GM12874 (cell line): ENCODE measurements around the gene GALNS.

Experiments
- TF ChIP-seq, protein P1 (sequence below): IDR thresholded peaks from 2 replicates; pipeline ENCODE4 v1.5.1; 2011; ENCODE audit warnings: low read depth, mild to moderate bottlenecking, control low read depth, low read length, moderate library complexity; ENCODE audit not compliant: insufficient read depth

Gene GALNS

DNA sequence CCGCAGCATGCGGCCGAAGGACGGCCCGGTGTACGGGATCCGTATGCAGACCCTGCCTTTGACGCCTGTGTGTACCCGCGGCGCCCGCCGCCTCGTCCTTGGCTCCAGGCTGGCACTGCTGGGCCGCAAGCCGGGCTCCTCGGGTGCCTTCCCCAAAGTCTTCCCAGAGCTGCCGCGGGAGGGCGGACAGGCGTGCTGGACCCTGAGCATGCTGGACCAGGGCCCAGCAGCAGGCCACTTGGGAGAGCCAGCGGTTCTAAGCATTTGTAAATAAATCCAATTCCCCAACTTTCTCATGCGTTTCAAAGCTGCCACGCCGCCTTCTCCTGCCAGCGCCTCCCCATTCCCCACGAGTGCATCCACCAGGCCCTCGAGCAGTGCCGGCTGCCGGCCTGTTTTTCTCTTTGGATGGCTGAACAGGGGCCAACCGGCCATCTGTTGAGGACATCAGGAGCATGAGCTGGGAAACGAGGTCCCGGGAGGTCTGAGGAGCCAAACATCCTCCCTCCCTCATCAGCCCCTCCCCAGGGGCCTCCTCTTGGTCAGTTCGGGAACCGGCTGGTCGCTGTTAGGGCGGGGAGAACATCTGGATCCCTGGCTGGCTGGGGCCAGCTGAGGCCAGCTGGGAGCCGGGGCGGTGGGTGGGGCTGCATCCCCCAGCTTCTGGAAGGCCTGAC lies 30.2 kb upstream of the GALNS start:
- TF ChIP-seq, protein P1, sequence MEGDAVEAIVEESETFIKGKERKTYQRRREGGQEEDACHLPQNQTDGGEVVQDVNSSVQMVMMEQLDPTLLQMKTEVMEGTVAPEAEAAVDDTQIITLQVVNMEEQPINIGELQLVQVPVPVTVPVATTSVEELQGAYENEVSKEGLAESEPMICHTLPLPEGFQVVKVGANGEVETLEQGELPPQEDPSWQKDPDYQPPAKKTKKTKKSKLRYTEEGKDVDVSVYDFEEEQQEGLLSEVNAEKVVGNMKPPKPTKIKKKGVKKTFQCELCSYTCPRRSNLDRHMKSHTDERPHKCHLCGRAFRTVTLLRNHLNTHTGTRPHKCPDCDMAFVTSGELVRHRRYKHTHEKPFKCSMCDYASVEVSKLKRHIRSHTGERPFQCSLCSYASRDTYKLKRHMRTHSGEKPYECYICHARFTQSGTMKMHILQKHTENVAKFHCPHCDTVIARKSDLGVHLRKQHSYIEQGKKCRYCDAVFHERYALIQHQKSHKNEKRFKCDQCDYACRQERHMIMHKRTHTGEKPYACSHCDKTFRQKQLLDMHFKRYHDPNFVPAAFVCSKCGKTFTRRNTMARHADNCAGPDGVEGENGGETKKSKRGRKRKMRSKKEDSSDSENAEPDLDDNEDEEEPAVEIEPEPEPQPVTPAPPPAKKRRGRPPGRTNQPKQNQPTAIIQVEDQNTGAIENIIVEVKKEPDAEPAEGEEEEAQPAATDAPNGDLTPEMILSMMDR = no peak

DNA sequence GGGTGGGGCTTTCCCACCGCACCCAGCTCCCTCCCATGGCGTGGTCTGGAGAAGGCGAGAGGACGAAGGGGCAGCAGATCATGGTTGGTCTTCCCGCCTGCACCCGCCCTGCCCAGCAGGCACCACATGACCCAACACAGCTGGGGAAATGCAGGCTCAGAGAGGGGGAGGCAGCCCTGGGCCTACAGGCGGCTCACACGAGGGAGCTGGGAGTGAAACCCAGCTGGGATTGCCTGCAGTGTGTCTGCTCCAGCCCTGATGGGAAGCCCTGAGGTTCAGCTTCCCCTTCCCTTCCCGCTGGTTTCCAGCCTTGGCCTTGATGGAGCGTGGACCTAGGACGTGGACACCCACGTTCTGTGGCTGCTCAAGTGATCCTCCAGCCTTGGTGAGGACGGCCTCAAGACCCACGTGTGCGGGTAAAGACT lies 29.7 kb upstream of the GALNS start:
- TF ChIP-seq, protein P1 = no peak

DNA sequence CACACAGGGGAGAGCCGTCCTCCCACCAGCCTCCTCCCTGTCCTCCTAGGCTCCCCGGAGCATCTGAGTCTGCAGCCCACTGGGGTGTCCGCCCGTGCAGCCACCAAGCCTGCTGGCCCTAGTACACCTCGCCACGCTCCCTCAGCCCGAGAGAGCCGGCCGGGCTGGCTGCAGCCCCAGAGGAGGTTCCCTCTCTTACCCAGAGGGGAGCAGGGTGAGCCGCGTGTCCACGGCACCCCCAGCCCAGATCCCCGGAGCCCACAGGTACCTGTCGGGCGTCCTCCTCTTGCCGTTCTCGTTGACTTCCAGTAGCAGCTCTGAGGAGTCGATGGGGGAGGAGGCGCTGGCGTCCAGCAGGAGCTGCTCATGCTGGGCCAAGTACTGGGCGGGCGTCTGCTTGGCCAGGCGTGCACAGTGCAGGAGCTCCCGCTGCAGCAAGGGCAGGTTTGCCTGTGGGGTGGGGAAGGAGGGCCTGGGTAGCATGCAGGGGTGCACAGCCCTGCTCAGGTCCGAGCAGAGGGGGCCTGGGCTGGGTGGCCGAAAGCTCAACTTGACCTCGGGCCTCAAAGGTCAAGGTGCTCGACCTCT lies 29.0 kb upstream of the GALNS start:
- TF ChIP-seq, protein P1 = no peak

DNA sequence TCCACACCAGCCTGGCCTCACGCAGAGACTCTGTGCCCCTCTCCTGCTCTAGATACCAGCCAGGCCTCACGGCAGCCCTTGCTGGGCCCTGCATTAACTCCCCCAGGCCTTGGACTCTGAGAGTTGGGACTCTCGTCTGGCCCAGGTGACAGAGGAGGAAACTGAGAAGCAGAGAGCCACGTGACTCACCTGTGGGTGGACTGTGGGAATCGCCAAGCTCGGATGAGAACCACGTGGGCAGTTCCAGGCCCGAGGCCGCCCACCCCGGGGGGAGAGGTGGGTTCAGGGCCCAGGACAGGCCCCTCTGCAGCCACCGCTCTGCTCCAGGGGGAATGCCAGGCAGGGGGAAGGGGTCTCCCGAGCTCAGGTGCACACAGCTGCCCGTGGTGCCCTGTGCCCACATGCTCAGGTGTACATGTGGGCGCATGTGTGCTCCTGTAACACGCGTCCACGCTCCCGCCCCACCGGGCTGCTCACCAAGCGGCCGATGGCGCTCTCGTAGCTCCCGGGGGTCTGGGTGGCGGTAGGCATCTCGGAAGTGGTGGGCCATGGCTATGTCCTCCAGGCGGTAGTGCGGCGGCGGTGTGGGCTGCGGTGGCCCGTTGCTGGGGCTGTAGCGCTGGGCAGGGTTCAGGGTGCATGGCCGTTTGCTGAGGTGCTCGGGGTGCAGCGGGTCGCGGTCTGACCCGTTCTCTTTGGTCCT lies 28.0 kb upstream of the GALNS start:
- TF ChIP-seq, protein P1 = no peak

DNA sequence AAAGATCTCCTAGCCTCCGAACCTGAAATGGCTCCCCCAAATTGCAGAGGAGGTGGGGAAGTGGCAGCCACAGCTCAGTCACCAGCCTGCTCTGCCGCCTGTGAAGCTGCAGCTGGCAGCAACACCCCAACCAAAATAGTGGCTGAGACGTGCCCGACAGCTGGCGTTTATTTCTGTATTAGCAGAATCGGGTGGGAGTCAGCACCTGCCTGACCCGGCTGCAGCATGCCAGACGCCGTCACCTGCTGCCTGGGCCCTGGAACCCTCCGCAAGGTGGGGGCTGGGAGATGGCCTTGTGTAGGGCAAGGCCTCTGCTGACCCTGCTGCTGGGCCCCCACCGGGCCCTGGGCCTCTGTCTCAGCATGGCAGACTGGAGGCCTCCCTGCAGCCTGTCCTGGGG lies 27.2 kb upstream of the GALNS start:
- TF ChIP-seq, protein P1 = no peak

DNA sequence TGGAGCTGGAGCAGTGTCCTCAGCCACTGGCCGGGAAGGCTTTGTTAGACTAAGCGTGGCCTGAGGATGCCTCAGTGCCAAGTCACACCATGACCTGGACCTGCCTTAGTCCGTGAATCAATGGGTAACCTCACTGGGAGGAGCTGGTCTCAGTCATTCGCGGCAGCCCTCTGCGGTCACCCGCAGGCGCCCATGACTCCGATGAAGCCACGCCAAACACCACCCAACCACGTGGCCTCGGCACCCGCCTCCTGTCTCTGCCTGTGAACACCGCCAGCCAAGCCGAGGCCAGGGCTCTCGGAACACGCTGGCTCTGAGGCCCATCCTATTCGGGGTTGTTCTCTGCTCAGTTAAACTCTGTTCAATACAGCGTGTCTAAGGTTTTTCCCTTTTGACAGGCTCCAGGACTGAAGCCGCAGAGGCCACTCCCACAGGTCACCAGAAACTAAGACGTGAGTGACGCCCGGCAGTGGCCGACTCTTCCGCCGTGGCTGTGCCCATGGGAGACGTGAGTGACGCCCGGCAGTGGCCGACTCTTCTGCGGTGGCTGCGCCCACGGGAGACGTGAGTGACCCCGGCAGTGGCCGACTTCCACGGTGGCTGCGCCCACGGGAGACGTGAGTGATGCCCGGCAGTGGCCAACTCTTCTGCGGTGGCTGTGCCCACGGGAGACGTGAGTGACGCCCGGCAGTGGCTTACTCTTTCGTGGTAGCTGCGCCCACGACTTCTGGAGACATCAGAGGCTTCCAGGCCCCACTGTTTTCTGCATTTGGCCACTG lies 26.6 kb upstream of the GALNS start:
- TF ChIP-seq, protein P1 = no peak
